Measurements from ENCODE around the gene SLC6A17. TPM values are rescaled to one million over a fixed set of nuclear protein-coding genes. Genes with fewer than 3 reads are reported as not detected.

SLC6A17 gene
- total RNA-seq, 1 donor from 2014 or later = 0.51 TPM

- DNase-seq = no peak
Measured at GRCh38 chr1:110135666-110136065, 14.6 kb upstream of the SLC6A17 start.

GRCh38 chr1:110136911-110137310, 13.4 kb upstream of the SLC6A17 start:
- DNase-seq = no peak

GRCh38 chr1:110138956-110139355, 11.3 kb upstream of the SLC6A17 start:
- DNase-seq = no peak

GRCh38 chr1:110144366-110144765, 5.9 kb upstream of the SLC6A17 start:
- no peak for DNase-seq

DNA sequence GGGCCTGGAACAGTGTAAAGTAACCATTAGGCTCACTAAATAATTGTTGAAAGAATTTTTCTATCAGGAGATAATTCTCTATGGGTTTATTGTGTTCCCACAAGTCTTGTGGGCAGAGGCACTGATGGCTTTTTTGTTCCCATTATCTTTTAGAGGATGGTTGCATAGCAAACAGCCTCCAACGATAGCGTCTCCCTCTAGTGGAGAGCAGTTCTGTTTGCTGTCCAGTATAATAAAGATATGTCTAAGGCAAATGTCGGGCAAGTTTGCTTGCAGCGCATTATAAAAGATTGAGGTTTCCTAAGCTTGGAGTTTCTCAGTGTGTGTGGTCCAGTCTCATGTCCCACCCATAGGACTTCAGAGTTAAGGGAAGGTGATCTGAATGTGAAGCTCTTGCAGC, 1.3 kb upstream of the SLC6A17 start:
- peak; percentile 14 for DNase-seq

GRCh38 chr1:110151175-110151669, 928 bp downstream of the SLC6A17 start:
- peak; percentile 9 for DNase-seq

GRCh38 chr1:110152133-110152785, 2.0 kb downstream of the SLC6A17 start:
- no peak for DNase-seq

DNA sequence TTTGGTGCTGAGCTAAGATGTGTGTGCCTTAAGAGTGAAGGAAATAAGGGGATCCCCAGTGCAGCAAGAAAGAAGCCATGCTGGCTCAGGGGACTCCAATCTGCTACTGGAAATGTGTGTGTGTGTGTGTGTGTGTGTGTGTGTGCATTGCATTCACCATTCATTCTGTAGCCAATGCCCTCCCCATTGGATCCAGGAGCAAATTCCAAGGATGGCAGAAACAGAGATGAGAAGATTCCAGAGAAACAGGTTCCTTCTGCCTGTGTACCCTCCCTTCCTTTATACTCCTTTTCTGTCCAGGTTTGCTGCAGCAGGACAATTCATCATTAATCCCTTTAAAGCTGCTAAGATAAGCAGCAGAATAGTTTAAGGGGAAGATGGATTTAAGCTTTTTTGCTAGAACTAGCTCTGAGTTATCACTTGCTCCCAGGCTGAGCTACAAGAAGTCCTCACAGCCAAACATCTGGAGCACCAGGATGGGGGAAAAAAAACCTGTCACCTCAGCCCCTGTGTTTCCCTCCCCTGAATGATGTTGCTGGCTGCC, 3.2 kb downstream of the SLC6A17 start:
- DNase-seq = no peak

DNA sequence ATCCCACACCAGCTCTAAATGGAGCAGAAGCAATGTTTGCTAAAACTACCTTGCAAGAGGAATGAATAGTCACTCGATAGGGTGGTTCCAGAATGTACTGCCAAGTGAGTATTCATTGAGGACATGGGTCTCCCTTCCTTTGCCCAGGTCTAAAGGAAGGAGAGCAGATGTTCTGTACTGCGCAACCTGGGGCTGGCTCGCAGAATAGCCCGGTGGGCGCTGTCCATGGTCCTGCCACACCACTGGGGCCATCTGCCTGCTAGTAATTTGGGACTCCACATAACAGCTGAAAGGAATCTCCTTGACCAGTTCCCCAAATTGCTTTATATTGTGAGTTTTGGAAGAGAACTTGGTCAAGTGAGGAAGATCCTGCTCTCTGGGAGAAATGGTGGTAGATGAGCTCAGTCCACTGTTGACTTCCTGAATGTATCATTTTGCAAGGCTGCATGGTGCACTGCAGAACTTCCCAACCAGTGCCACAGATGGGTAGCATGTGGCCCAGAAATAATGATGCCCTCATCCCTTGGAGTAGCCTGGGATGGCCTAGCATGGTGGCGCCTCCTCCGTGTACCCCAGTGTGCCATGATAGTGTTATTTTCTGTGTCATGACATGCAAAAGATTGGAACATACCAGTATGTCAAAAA, 5.7 kb downstream of the SLC6A17 start:
- DNase-seq = peak; percentile 75

- DNase-seq = no peak
Measured at GRCh38 chr1:110158261-110158660, 8.0 kb downstream of the SLC6A17 start.

DNA sequence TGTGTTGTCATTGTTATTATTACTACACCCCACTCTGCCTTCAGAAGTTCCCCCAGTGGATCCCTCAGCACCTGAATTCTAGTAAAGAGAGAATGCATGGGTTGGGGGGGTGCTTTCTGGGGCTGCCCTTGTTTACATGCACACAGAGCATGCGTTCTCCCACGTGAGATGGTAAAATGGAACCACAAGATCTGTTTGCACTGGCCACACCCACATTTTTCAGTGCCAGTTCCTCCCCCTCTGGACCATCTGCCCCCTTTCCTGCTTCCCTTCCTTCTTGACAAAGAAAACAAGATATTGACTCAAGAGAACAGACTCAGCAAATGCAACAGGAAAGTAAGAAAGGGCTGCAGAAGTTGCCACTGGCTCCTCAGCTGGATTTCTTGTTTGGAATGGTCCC, 8.9 kb downstream of the SLC6A17 start:
- no peak for DNase-seq

- DNase-seq = no peak
Measured at GRCh38 chr1:110160538-110161100, 10.3 kb downstream of the SLC6A17 start.

- DNase-seq = no peak
Measured at GRCh38 chr1:110161165-110161564, 10.9 kb downstream of the SLC6A17 start.

DNA sequence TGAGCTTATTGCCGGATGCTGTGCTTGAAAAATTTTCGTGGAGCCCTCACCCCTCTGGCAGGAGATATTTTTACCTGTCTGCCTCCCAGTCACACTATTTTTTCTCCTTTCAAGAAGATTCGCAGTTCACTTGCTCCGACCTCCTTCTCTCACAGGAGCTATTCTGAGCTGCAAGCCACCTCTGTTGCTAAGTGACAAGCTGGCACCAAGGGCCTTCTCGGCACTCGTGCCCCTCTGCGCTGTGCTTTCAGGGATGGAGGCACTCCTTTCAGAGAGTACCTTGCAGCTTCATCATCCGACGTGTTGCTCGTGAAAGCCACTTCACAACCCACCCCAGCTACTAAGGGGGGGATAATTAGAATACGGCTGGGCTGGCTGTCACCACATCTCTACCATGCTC, 11.6 kb downstream of the SLC6A17 start:
- no peak for DNase-seq

- DNase-seq = peak; percentile 25
Measured at GRCh38 chr1:110163591-110163990, 13.3 kb downstream of the SLC6A17 start.

DNA sequence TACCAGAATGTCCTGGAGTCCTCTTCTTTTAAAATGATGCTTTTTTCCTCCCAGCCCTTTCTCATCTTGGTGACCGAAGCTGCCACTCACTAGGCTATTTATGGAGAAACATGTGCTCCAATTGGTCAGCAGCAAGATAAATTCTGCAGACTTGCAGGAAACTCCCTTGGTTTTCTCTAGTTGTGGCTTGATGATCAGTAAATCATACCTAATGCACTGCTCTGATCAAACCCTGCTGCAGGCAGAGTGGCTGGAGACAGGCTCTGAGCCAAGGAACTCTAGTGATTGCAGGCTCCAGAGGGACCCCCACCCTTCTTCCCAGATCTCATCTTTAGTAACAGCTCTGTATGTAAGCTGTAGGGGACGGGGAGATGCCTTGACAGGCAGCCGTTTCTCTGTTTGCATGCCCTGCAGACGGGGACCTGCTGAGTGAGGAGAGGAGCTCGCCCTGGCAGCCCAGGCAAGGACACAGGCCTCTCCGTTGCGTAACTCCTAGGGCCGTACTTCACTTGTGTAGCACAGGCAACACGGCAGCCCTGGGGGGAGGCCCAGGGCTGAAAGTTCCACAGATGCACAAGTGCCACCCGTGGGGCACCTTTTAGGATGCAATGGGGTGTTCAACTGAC, 14.5 kb downstream of the SLC6A17 start:
- no peak for DNase-seq

DNA sequence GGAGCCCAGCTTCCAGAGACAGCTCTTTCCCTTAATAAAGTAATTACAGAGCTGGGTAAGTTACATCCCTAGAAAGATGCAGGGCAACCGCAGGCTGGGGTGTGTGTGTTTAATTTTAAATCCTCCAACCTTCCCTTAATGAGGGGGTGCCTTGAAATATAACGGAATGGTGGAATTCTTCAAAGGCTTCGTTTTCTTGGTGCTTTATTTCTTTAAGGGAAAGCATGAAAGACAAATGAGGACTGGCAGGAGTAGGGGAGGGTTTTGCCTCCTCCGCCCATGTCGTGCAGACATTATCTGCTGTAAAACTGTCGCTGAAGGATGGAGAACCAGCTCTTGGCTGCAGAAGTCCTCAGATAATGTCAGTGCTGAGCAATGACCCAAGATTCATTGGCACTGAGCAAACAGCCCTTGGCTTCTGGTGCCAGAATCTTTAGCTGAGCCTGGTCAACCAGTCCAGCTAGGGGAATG, 15.5 kb downstream of the SLC6A17 start:
- DNase-seq = no peak

GRCh38 chr1:110166861-110167260, 16.6 kb downstream of the SLC6A17 start:
- DNase-seq = no peak

- DNase-seq = no peak
Measured at GRCh38 chr1:110170766-110171733, 20.8 kb downstream of the SLC6A17 start.

DNA sequence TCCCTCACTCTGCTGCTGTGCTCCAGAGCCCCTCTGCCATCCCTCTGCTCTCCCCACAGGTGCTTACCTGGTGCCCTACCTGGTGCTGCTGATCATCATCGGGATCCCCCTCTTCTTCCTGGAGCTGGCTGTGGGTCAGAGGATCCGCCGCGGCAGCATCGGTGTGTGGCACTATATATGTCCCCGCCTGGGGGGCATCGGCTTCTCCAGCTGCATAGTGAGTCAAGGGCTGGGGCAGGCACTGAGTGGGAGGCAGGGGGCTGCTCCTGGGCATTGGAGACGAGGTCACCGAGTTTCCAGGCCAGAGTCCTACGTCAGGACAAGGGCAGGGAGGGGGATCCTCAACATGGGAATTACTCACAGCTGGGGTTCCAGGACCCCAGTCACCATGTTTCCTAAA, 21.7 kb downstream of the SLC6A17 start:
- DNase-seq = no peak

DNA sequence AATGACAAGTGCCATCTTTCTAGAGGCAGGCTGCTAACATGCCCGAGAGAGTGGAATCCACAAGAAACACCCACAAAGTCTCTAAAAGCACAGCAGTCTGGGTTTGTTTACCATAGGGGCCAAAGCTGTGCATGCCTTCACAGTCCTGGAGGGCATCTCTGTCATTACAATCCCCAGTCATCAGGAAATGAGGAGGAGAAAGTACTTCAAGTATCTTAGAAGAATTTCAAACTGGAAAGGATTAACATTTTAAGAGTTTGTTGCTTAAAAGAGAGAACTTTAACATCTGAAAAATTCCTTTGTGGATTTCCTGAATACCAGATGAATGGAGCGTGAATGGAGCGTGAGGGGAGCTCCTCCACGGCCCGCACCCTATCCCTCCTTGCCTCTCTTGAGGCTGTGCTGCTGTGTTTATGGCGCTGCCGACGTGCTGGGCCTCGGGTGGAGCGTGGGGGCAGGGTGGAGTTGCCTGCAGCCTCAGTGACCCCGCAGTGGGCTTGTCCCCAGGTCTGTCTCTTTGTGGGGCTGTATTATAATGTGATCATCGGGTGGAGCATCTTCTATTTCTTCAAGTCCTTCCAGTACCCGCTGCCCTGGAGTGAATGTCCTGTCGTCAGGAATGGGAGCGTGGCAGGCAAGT, 23.3 kb downstream of the SLC6A17 start:
- DNase-seq = no peak
